ENCODE results near the gene DAPK1.
A peak's percentile ranks its signal among the peaks of the same experiment; 100 is the strongest.

DAPK1 gene

DNA sequence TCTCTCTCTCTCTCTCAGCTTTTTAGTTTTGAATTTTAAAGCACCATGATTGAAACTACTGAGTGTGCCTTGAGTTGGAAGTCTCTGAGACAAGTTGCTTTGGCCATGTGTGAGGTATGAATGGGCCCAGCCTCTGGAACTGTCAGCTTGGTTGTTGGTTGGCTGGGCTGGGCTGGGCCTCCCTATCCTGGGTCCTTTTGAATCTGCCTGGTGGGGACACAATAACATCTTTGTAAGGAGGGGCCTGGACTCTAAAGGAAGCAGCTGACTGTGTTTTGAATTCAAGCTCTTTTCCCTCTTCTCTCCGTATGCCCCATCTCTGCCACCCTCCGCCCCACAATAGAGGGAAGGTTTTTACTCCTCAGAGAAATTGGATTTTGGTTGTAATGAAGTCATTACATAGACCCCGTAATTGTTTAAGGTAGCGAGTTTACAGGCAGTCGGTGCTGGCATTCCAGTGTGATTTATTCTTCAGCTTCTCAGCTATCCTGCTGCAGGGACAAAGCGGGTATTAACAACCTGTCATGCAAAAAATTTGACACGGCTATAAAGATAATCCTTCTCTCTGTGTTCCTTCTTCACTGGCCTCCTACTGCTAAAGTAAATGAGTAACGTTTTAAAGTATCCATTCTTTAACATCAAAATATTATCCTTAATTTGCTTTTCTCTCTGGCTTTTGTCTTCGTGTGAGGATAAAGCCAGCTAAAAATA lies 105.4 kb downstream of the DAPK1 start:
- in situ Hi-C loops (cut with MboI; ENCODE audit: low pct_unique_long_range_greater_than_20kb, low sequenced_read_pairs) = no loop called here
- no peak for DNase-seq

DNA sequence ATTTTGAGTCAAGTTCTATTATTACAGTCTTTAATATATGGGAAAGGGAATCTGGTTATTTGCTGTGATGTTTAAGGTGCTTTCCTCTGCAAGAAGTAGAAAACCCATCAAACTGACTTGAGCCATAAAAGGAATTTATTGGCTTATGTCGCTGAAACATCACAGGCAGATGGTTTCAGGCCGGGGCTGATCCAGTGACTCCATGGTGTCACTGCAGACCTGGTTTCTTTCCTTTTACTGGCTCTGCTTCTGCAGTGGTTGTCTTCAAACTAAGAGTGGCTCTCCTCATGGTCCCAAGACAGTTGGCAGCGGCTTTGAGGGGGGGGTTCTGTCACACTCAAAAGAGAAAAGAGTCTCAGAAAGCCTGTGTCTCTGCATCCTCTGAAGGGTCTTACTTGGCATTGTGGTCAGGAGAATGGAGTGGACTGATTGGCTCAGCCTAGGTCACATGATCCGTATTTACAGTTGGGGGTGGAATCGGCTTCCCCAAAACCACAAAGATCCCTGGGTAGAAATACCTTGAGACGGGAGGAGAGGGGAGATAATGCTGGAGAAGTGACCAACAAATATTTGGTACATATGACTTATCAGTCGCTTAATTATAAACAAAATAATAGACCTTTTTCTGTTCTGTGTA lies 106.3 kb downstream of the DAPK1 start:
- no peak for DNase-seq
- in situ Hi-C loops (cut with MboI; ENCODE audit: low pct_unique_long_range_greater_than_20kb, low sequenced_read_pairs) = no loop called here

- DNase-seq = no peak
- in situ Hi-C loops (cut with MboI; ENCODE audit: low pct_unique_long_range_greater_than_20kb, low sequenced_read_pairs) = no loop called here
These were observed 107.4 kb downstream of the DAPK1 start for GRCh38 chr9:87604886-87605588.

DNA sequence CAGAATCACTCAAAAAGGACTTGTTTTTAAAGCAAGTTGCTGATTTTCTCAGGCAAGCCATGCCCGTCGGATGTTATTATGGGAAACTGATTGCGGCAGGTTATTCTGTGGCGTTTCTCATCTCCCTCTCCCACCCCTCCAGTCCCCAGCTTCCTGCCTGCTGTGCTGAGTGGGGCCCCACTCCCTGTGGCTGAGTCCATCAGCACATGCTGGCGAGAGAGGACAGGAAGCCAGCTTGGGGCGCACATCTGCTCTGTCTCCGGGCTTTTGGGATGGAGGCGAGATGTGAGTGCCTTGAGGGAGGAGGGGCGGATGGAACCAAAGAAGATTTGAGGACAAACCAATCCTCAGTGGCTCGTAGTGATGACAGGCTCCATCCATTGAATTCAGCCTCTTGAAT lies 108.0 kb downstream of the DAPK1 start:
- in situ Hi-C loops (cut with MboI; ENCODE audit: low pct_unique_long_range_greater_than_20kb, low sequenced_read_pairs) = no loop called here
- no peak for DNase-seq

- in situ Hi-C loops (cut with MboI; ENCODE audit: low pct_unique_long_range_greater_than_20kb, low sequenced_read_pairs) = no loop called here
- no peak for DNase-seq
These were observed 109.3 kb downstream of the DAPK1 start for GRCh38 chr9:87606841-87607521.

DNA sequence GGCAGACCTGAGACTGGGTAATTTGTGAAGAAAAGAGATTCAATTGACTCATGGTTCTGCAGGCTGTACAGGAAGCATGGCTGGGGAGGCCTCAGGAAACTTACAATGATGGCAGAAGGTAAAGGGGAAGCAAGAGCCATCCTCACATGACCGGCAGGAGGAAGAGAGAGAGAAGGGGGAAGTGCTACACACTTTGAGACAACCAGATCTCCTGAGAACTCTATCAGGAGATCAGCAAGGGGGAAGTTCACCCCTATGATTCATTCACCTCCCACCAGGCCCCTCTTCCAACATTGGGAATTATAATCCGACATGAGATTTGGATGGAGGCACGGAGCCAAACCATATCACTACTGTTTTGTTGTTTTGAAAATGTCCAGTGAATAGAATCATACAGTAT lies 110.2 kb downstream of the DAPK1 start:
- peak; percentile 55 for DNase-seq
- in situ Hi-C loops (cut with MboI; ENCODE audit: low pct_unique_long_range_greater_than_20kb, low sequenced_read_pairs) = no loop called here

DNA sequence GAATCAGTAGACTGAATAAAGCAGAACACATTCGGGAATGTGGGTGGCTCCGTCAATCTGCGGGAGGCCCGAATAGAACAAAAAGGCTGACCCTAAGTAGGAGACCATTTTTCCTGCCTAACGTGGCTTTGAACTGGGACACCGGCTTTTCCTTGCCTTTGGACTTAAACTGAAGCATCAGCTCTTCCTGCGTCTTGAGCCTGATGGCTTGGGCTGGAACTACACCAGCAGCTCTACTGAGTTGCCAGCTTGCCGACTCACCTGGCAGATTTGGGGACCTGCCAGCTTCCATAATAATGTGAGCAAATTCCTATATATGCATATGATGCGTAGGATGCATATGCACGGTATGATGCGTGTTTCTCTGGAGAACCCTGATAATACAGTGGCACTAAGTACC lies 111.3 kb downstream of the DAPK1 start:
- no peak for DNase-seq
- in situ Hi-C loops (cut with MboI; ENCODE audit: low pct_unique_long_range_greater_than_20kb, low sequenced_read_pairs) = no loop called here

DNA sequence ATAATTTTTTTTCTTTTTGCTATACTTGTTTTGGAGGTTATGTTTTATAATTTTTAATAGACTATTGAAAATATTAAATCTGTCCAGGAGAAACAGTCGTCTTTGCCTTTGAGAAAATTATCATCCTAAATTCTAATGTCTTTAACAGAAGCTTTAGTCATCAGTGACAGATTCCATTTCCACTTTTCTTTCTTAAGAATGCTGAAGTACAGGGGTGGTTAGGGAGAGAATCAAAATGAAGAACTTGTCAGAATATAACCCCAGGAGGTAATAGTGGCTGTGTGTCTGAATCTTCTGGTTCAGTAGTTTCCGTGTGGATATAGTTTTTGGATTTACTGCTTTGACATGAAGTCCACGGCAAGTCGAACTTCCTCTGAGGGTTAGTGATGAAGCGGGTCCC lies 111.8 kb downstream of the DAPK1 start:
- in situ Hi-C loops (cut with MboI; ENCODE audit: low pct_unique_long_range_greater_than_20kb, low sequenced_read_pairs) = no loop called here
- no peak for DNase-seq

DNA sequence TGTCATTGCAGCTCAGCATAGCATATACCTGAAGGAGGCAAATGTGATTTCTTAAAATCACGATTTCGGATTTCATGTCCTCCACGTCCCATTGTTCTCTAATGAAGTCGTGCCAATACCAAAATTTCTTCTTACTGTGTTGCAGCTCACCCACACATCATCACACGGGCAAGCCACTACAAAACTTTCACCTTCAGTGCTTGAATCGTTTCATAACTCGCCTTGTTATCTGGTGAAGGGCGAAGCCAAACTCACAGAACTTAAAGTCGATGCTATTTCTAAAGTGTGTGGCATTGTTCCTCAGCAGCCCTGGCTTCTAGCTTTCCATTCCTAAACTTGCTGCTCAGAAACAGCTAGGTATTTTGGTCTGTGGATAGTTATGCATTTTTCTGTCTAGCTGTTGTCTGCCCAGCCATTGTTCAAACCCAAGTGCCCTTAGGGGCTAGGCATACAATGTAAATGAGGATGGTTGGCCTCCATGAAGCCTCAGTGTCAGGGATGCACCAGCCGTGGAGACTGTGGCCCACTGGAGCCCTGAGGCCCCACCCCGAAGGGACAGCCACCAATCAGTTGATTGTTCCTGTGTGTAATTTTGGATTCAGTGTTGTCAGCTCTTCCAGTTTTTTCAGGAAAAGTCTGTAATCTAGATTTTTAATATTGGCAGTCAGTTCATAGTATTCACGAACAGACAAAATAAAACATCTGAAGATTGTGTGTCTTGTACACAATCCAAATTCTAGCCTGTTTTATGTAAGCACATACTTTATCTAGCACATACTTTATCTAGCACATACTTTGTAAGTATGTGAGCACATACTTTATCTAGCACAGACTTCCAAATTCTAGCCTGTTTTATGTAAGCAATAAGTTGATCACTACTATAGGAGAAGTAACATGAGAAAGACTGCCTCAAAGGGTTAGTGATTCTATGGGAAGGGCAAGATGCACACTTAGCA lies 112.8 kb downstream of the DAPK1 start:
- DNase-seq = no peak
- in situ Hi-C loops (cut with MboI; ENCODE audit: low pct_unique_long_range_greater_than_20kb, low sequenced_read_pairs) = no loop called here

DNA sequence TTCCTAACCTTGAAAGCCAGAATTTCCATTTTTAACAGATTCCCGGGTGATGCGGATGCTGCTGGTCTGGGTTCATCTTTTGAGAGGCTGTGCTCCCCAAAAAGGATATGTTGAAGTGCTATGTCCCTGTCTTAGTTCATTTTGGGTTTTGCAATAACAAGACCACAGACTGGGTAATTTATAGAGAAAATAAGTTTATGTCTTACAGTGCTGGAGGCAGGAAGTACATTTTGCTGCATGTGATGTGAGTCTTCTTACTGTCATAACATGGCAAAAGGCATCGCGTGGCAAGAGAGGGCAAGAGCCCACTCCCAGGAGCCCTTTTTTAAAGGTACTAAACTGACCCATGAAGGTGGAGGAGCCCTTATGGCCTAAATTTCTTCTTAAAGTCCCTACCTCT lies 114.1 kb downstream of the DAPK1 start:
- no peak for DNase-seq
- in situ Hi-C loops (cut with MboI; ENCODE audit: low pct_unique_long_range_greater_than_20kb, low sequenced_read_pairs) = no loop called here

DNA sequence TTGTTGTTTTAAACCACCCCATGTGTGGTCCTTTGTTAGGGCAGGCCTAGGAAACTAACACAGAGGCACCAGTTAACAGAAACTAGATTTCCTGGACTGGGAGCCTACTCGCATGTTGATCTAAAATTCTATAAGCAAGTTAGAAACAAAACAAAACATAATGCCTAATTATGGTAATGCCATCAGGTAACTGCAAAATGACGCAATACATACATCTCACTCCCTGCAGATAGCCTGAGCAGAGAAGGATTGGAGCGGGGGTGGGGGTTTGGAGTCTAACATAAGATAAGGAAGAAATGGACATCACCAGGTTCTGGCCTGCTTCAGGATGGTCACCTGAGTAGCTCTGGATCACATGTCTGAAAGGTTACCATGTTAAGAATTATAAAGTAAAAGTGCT lies 114.9 kb downstream of the DAPK1 start:
- in situ Hi-C loops (cut with MboI; ENCODE audit: low pct_unique_long_range_greater_than_20kb, low sequenced_read_pairs) = no loop called here
- no peak for DNase-seq

DNA sequence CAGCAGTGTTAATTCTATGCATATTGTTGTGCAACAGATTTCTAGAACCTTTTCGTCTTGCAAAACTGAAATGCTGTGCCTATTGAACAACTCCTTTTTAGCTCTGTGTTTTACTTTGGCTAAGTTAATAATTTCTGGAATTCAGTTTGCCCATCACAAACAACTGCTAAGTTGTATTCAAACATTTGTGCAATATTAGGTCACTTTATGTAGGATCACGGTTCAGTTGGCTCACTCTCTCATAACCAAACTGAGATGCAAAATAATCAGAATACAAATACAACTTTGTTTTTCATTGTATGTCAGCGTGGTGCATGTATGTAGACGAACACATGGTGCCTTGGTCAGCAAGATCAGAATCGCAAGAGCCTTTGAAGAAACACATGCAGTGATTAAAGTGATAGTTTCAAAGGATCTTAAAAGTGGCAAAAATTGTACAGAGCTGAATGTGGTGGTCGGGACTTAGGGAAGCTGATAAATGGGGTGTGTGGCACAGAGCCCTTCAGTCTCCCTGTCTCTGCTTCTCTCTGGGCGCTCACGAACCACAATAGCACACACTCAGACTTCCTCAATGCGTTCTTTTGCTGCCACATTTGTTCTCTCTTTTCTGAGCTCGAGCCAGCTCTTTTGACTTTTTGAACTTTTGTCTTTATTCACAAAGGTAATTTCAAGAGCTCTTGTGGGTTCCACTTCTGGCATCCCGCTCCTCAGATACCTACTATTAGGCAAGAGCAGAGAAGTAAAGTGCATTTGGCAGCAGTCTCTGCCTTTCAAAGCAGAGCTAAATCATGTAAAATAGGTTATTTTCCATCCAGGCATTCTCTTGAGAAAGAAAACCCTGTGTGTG lies 115.8 kb downstream of the DAPK1 start:
- in situ Hi-C loops (cut with MboI; ENCODE audit: low pct_unique_long_range_greater_than_20kb, low sequenced_read_pairs) = no loop called here
- peak; percentile 25 for DNase-seq

DNA sequence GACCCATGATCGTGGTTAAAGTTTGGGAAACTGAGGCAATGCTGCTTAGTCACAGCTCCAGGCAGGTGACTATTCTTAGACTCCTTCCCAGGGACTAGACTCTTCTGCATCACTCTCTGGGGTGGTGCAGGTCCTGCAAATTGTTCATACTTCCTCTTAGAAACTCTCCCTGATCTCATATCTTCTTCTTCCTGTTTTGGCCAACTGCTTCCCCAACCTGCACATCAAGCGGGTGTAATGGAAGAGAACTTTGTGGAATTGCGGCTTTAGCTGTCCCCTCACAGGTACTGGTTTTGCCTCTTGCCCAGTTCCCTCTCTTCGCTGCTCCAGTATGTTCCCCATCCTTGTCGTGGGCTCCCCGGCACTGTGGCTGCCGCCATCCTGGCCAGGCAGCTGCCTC lies 116.7 kb downstream of the DAPK1 start:
- in situ Hi-C loops (cut with MboI; ENCODE audit: low pct_unique_long_range_greater_than_20kb, low sequenced_read_pairs) = no loop called here
- peak; percentile 76 for DNase-seq

DNA sequence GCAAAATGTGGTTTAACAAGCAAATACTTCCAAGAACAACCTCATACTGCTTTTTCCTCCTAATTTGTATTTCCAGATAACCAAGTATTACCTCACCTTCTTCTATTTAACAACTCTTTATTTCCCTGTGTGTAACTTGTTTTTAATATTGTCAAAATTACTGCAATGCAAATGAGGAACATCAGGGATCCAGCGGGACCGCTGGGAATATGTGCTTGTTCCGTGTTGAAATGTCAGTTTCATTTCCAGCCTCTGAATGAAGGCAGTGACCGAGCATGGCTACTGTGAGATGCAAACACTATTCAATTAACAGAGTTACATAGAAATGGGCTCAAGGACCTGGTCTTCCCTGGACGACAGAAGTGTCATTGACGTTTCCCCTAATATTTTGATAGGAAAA lies 117.5 kb downstream of the DAPK1 start:
- no peak for DNase-seq
- in situ Hi-C loops (cut with MboI; ENCODE audit: low pct_unique_long_range_greater_than_20kb, low sequenced_read_pairs) = no loop called here

GRCh38 chr9:87615547-87616148 lies 118.0 kb downstream of the DAPK1 start:
- DNase-seq = no peak
- in situ Hi-C loops (cut with MboI; ENCODE audit: low pct_unique_long_range_greater_than_20kb, low sequenced_read_pairs) = no loop called here

DNA sequence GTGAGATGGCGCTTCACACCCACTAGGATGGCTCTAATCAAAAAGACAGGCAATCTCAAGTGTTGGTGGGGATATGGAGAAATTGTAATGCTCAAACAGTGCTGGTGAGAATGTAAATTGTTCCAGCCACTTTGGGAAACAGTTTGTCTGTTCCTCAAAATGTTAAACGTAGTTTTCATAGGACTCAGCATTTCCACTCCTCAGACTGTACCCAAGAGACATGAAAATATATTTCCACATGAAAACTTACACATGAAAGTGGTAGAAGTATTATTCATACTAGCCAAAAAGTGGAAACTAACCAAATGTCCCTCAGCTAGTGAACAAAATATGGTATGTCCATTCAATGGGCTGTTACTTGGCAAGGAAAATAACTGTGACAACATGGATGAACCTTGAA lies 120.6 kb downstream of the DAPK1 start:
- in situ Hi-C loops (cut with MboI; ENCODE audit: low pct_unique_long_range_greater_than_20kb, low sequenced_read_pairs) = no loop called here
- DNase-seq = no peak

- in situ Hi-C loops (cut with MboI; ENCODE audit: low pct_unique_long_range_greater_than_20kb, low sequenced_read_pairs) = no loop called here
- no peak for DNase-seq
These were observed 121.3 kb downstream of the DAPK1 start for GRCh38 chr9:87618931-87619330.

DNA sequence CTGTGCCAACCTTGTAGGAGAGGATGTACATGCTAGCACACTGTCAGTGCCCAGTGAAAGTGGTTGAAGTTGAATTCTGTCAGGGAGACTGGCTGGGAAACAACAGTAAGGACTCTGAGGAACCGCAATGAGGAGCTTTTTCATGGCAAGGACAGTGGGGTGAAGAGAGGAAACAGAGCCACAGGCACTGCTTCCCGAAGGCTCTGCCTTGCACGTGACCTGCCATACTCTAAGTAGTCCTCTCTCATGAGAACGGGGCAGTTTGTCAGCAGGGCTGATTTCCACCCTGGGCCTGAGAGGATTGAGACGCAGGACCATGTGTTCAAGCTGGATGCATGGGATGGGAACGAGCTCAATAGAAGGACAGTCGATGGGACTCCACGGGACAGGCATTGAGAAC lies 121.7 kb downstream of the DAPK1 start:
- in situ Hi-C loops (cut with MboI; ENCODE audit: low pct_unique_long_range_greater_than_20kb, low sequenced_read_pairs) = no loop called here
- DNase-seq = no peak
